HEK293T (cell line): ENCODE data around the gene DNAJC15.

ENCODE experiments used
- FOXA1 ChIP-seq: fragments of 450-650 bp; IDR thresholded peaks from 2 replicates; pipeline ENCODE4 v1.6.1; 2016; ENCODE audit warnings: mild to moderate bottlenecking
- FOXK2 ChIP-seq: fragments of 450-650 bp; IDR thresholded peaks from 2 replicates; pipeline ENCODE4 v1.6.1; 2016; ENCODE audit warnings: mild to moderate bottlenecking
- HDGF ChIP-seq: fragments of 450-650 bp; IDR thresholded peaks from 2 replicates; pipeline ENCODE4 v1.6.1; 2017; ENCODE audit warnings: antibody characterized with exemption, borderline replicate concordance
- SUZ12 ChIP-seq: fragments of 450-650 bp; IDR thresholded peaks from 2 replicates; pipeline ENCODE4 v1.6.1; 2016; ENCODE audit warnings: mild to moderate bottlenecking

GRCh38 chr13:43139211-43139610 lies 115.8 kb downstream of the DNAJC15 start:
- no peak for TF ChIP-seq HDGF
- TF ChIP-seq FOXA1: no peak
- no peak for TF ChIP-seq FOXK2
- no peak for TF ChIP-seq SUZ12
